CD8-positive, alpha-beta memory T cell (primary cell): ENCODE measurements around the gene PITPNB. TPM values are rescaled to one million over a fixed set of nuclear protein-coding genes. Genes with fewer than 3 reads are reported as not detected.
A peak's percentile ranks its signal among the peaks of the same experiment; 100 is the strongest.

Experiments used
- CTCF ChIA-PET: fragments of 350-600 bp; sonication (Branson Sonifier 250); formaldehyde crosslinking; loops from one replicate; lab custom pipeline; 2021; ENCODE audit warnings: antibody characterized with exemption; lab: Charles Lee
- POLR2A ChIA-PET: fragments of 350-600 bp; sonication (Branson Sonifier 250); formaldehyde crosslinking; loops from one replicate; lab custom pipeline; 2021; ENCODE audit warnings: antibody characterized with exemption; lab: Charles Lee
- DNase-seq, 5 donors: peaks; one replicate each; pipeline versions ENCODE4 v3.0.0 to v3.0.0-alpha.2; 2020 to 2022; ENCODE audit warnings: mixed read lengths in 1 of 5
- H3K27ac ChIP-seq: one replicate; pipeline ENCODE4 v1.7.0; 2013; ENCODE audit warnings: low read depth, mild to moderate bottlenecking, low read length, moderate library complexity
- H3K27me3 ChIP-seq: 2 replicates; pipeline ENCODE4 v1.7.0; 2013; ENCODE audit warnings: low read length, mild to moderate bottlenecking; ENCODE audit not compliant: insufficient read depth, poor library complexity, severe bottlenecking
- H3K36me3 ChIP-seq: 2 replicates; pipeline ENCODE4 v1.7.0; 2013; ENCODE audit warnings: mild to moderate bottlenecking, low read length, moderate library complexity; ENCODE audit not compliant: insufficient read depth
- H3K4me1 ChIP-seq: 2 replicates; pipeline ENCODE4 v1.7.0; 2013; ENCODE audit warnings: mild to moderate bottlenecking, low read length, moderate library complexity; ENCODE audit not compliant: insufficient read depth
- H3K4me3 ChIP-seq: 2 replicates; pipeline ENCODE4 v1.7.0; 2013; ENCODE audit warnings: mild to moderate bottlenecking, low read length
- H3K9me3 ChIP-seq: 2 replicates; pipeline ENCODE4 v1.7.0; 2013; ENCODE audit warnings: mild to moderate bottlenecking, low read length
- H3K27ac Mint-ChIP-seq, 8 donors: one replicate each; pipeline ENCODE4 v1.8.0; 2020 to 2021; ENCODE audit warnings: mixed read lengths in 8 of 8, mild to moderate bottlenecking in 6 of 8, inconsistent platforms in 3 of 8, moderate library complexity in 3 of 8
- H3K27me3 Mint-ChIP-seq, 2 donors: one replicate each; pipeline ENCODE4 v1.8.0; 2020 to 2021; ENCODE audit warnings: mixed read lengths in 2 of 2, mild to moderate bottlenecking in 1 of 2, moderate library complexity in 1 of 2
- H3K36me3 Mint-ChIP-seq, 3 donors: one replicate each; pipeline ENCODE4 v1.8.0; 2020 to 2021; ENCODE audit warnings: mixed read lengths in 3 of 3, inconsistent platforms in 1 of 3, mild to moderate bottlenecking in 1 of 3
- H3K4me1 Mint-ChIP-seq, 3 donors: one replicate each; pipeline ENCODE4 v1.8.0; 2020 to 2021; ENCODE audit warnings: mixed read lengths in 3 of 3, inconsistent platforms in 1 of 3, mild to moderate bottlenecking in 1 of 3
- H3K4me3 Mint-ChIP-seq, 7 donors: one replicate each; pipeline ENCODE4 v1.8.0; 2020 to 2021; ENCODE audit warnings: mixed read lengths in 7 of 7, mild to moderate bottlenecking in 6 of 7, moderate library complexity in 4 of 7, inconsistent platforms in 2 of 7
- H3K9me3 Mint-ChIP-seq, 5 donors: one replicate each; pipeline ENCODE4 v1.8.0; 2020 to 2022; ENCODE audit warnings: mixed read lengths in 5 of 5, mild to moderate bottlenecking in 3 of 5, moderate library complexity in 2 of 5, inconsistent platforms in 1 of 5
- polyA plus RNA-seq: library from polyadenylated mRNA; unstranded; fragments of 300-500 nt; fragmentation: Illumina TruSeq; gene quantifications from one replicate; pipeline ENCODE4 v1.2.3, GENCODE V29; 2021
- total RNA-seq, 2 experiments: library from RNA; stranded (reverse); gene quantifications; one replicate each; pipeline ENCODE4 v1.2.3, GENCODE V29; 2021

Gene PITPNB
- total RNA-seq (100 to 1,000 TPM; 165 to 175 TPM), polyA plus RNA-seq (64.3 TPM)

- peaks cover 27% of the 10 kb centered on the region for H3K4me1 ChIP-seq
- peaks cover 57 to 82% (median 70%) of the 10 kb centered on the region in 3 donors for H3K4me1 Mint-ChIP-seq
- H3K9me3 Mint-ChIP-seq, result no peaks in the 10 kb centered on the region
Observed at GRCh38 chr22:27919222-27919941, at the start of gene PITPNB. Gene PITPNB (minus strand): TSS chr22:27919256. CDS start chr22:27919191, 65 bp downstream.

GRCh38 chr22:27966168-27967064 is 47.4 kb upstream of the PITPNB start:
- H3K9me3 Mint-ChIP-seq, result no peaks in the 10 kb centered on the region
- no peak overlapping the region for H3K27ac ChIP-seq
- ChIA-PET POLR2A (no interaction called here), CTCF (no interaction called here)
- no peaks in the 10 kb centered on the region for H3K4me1 Mint-ChIP-seq
- H3K27me3 ChIP-seq, result no peaks in the 10 kb centered on the region
- H3K4me3 ChIP-seq, result no peak overlapping the region
- H3K27me3 Mint-ChIP-seq, result peaks cover 0 to 1% of the 10 kb centered on the region in 2 donors
- peak overlapping the region in 1 of 8 donors; percentile 56 for H3K27ac Mint-ChIP-seq
- H3K4me3 Mint-ChIP-seq, result no peak overlapping the region
- no peaks in the 10 kb centered on the region for H3K4me1 ChIP-seq
- peaks cover 4 to 16% (median 13%) of the 10 kb centered on the region in 3 donors for H3K36me3 Mint-ChIP-seq
- no peak for DNase-seq
- H3K36me3 ChIP-seq, result no peaks in the 10 kb centered on the region
- H3K9me3 ChIP-seq, result no peaks in the 10 kb centered on the region

More at GRCh38 chr22:27919222-27919941, at the start of gene PITPNB:
- Histone ChIP-seq H3K9me3 (no peaks in the 10 kb centered on the region), H3K27me3 (no peaks in the 10 kb centered on the region), H3K4me3 (peak within 1 kb of the TSS; percentile 70), H3K27ac (peak within 1 kb of the TSS; percentile 89), H3K36me3 (no peaks in the 10 kb centered on the region)
- Mint-ChIP-seq H3K36me3 (peaks cover 0 to 36% (median 10%) of the 10 kb centered on the region in 3 donors), H3K27ac (peak within 1 kb of the TSS; percentile 96 to 99 (median 98)), H3K4me3 (peak within 1 kb of the TSS; percentile 97 to 100 (median 99)), H3K27me3 (peaks cover 0 to 6% of the 10 kb centered on the region in 2 donors)
- peak; percentile 98 to 99 (median 99) for DNase-seq
- ChIA-PET CTCF (interaction anchor here (1.0 to 1.8 kb wide), 4 partner anchors 16 to 38 kb away, joined by 3 to 6 read pairs (median 4); no protein-coding TSS in a partner anchor), POLR2A (interaction anchor here (0.9 to 1.5 kb wide), 3 partner anchors 11 to 26 kb away, joined by 3 to 4 read pairs (median 3); no protein-coding TSS in a partner anchor)

GRCh38 chr22:27962268-27963044 is 43.4 kb upstream of the PITPNB start:
- no peak overlapping the region for H3K4me3 Mint-ChIP-seq
- no peak for DNase-seq
- Histone ChIP-seq H3K27me3 (no peaks in the 10 kb centered on the region), H3K4me3 (no peak overlapping the region), H3K27ac (no peak overlapping the region), H3K36me3 (no peaks in the 10 kb centered on the region), H3K4me1 (no peaks in the 10 kb centered on the region), H3K9me3 (no peaks in the 10 kb centered on the region)
- H3K9me3 Mint-ChIP-seq, result no peaks in the 10 kb centered on the region
- POLR2A ChIA-PET, result no interaction called here
- H3K36me3 Mint-ChIP-seq, result peaks cover 0 to 7% (median 5%) of the 10 kb centered on the region in 3 donors
- peak overlapping the region in 1 of 8 donors; percentile 29 for H3K27ac Mint-ChIP-seq
- H3K4me1 Mint-ChIP-seq, result no peaks in the 10 kb centered on the region
- CTCF ChIA-PET, result no interaction called here
- peaks cover 0 to 1% of the 10 kb centered on the region in 2 donors for H3K27me3 Mint-ChIP-seq

- Histone ChIP-seq H3K27me3 (no peaks in the 10 kb centered on the region), H3K27ac (no peak overlapping the region), H3K36me3 (no peaks in the 10 kb centered on the region), H3K9me3 (no peaks in the 10 kb centered on the region), H3K4me1 (no peaks in the 10 kb centered on the region), H3K4me3 (no peak overlapping the region)
- Mint-ChIP-seq H3K27ac (peak overlapping the region in 1 of 8 donors; percentile 49), H3K36me3 (peaks cover 1 to 8% (median 7%) of the 10 kb centered on the region in 3 donors), H3K9me3 (no peaks in the 10 kb centered on the region), H3K4me3 (no peak overlapping the region), H3K27me3 (peaks cover 0 to 1% of the 10 kb centered on the region in 2 donors), H3K4me1 (no peaks in the 10 kb centered on the region)
- CTCF ChIA-PET, result interaction anchor here (1.0 kb wide), 1 partner anchor 16 kb away, joined by 3 read pairs; no protein-coding TSS in a partner anchor
- DNase-seq, result no peak
- POLR2A ChIA-PET, result no interaction called here
Observed at GRCh38 chr22:27961680-27962079, 42.6 kb upstream of the PITPNB start.

- POLR2A ChIA-PET, result no interaction called here
- CTCF ChIA-PET, result interaction anchor here (1.0 kb wide), 1 partner anchor 16 kb away, joined by 3 read pairs; no protein-coding TSS in a partner anchor
- H3K9me3 ChIP-seq, result no peaks in the 10 kb centered on the region
Observed at GRCh38 chr22:27961182-27961581, 42.1 kb upstream of the PITPNB start.

GRCh38 chr22:27959335-27960090 is 40.5 kb upstream of the PITPNB start:
- CTCF ChIA-PET, result no interaction called here
- POLR2A ChIA-PET, result no interaction called here
- Mint-ChIP-seq H3K27ac (no peak overlapping the region), H3K36me3 (peaks cover 1 to 12% (median 8%) of the 10 kb centered on the region in 3 donors), H3K27me3 (no peaks in the 10 kb centered on the region), H3K9me3 (no peaks in the 10 kb centered on the region), H3K4me1 (no peaks in the 10 kb centered on the region), H3K4me3 (no peak overlapping the region)
- DNase-seq, result no peak
- no peak overlapping the region for H3K4me3 ChIP-seq
- H3K27me3 ChIP-seq, result no peaks in the 10 kb centered on the region
- no peaks in the 10 kb centered on the region for H3K4me1 ChIP-seq
- no peak overlapping the region for H3K27ac ChIP-seq
- H3K9me3 ChIP-seq, result no peaks in the 10 kb centered on the region
- no peaks in the 10 kb centered on the region for H3K36me3 ChIP-seq

More at GRCh38 chr22:27961182-27961581, 42.1 kb upstream of the PITPNB start:
- H3K36me3 Mint-ChIP-seq, result peaks cover 1 to 8% (median 7%) of the 10 kb centered on the region in 3 donors
- no peak overlapping the region for H3K27ac ChIP-seq
- H3K4me3 ChIP-seq, result no peak overlapping the region
- DNase-seq, result no peak
- H3K4me1 Mint-ChIP-seq, result no peaks in the 10 kb centered on the region
- H3K27ac Mint-ChIP-seq, result no peak overlapping the region
- H3K9me3 Mint-ChIP-seq, result no peaks in the 10 kb centered on the region
- H3K4me1 ChIP-seq, result no peaks in the 10 kb centered on the region
- H3K27me3 ChIP-seq, result no peaks in the 10 kb centered on the region
- no peak overlapping the region for H3K4me3 Mint-ChIP-seq
- H3K36me3 ChIP-seq, result no peaks in the 10 kb centered on the region
- H3K27me3 Mint-ChIP-seq, result peaks cover 0 to under 1% of the 10 kb centered on the region in 2 donors

- Mint-ChIP-seq H3K36me3 (peaks cover 3 to 9% (median 7%) of the 10 kb centered on the region in 3 donors), H3K27ac (no peak overlapping the region), H3K9me3 (no peaks in the 10 kb centered on the region), H3K27me3 (no peaks in the 10 kb centered on the region), H3K4me3 (no peak overlapping the region), H3K4me1 (no peaks in the 10 kb centered on the region)
- Histone ChIP-seq H3K27me3 (no peaks in the 10 kb centered on the region), H3K9me3 (no peaks in the 10 kb centered on the region), H3K4me1 (no peaks in the 10 kb centered on the region), H3K27ac (no peak overlapping the region), H3K4me3 (no peak overlapping the region), H3K36me3 (no peaks in the 10 kb centered on the region)
- ChIA-PET CTCF (no interaction called here), POLR2A (no interaction called here)
- DNase-seq, result no peak
Observed at GRCh38 chr22:27952779-27953178, 33.7 kb upstream of the PITPNB start.
